CD1c-positive myeloid dendritic cell (primary cell): Measurements from ENCODE around the gene IL19.
"Not testable (repeated sequence)": the region's sequence is repeated elsewhere in the genome, so short reads cannot be mapped to it uniquely, and the experiment has no call there.

Experiments used
- DNase-seq: peaks from one replicate; pipeline ENCODE4 v3.0.0-alpha.2; 2016; ENCODE audit errors: extremely low spot score

IL19 gene

GRCh38 chr1:206833801-206834200 lies 63.2 kb downstream of the IL19 start:
- DNase-seq = peak; percentile 28

- no peak for DNase-seq
These were observed 63.6 kb downstream of the IL19 start for GRCh38 chr1:206834217-206834616.

DNA sequence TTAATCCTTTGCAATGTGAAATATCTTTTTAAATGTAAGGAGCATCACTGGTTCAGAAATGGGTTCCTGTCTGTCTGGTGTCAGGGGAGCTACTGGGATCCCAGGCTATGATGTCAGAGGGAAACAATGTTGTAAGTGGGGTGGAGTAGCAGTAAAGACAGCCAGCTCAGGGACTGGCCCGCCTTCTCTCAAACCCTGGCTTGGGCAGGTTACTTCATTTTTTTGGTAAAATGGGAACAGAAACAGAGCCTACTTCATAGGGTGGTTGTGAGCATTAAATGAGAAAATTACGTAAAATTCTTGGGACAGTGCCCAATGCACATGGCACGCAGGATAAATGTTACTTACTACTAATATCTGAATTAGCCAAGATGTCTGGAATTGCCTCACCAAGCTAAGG lies 64.1 kb downstream of the IL19 start:
- peak; percentile 98 for DNase-seq

GRCh38 chr1:206835186-206835585 lies 64.6 kb downstream of the IL19 start:
- DNase-seq = no peak

GRCh38 chr1:206836111-206836510 lies 65.5 kb downstream of the IL19 start:
- DNase-seq = no peak

GRCh38 chr1:206839006-206839560 lies 68.5 kb downstream of the IL19 start:
- no peak for DNase-seq

DNA sequence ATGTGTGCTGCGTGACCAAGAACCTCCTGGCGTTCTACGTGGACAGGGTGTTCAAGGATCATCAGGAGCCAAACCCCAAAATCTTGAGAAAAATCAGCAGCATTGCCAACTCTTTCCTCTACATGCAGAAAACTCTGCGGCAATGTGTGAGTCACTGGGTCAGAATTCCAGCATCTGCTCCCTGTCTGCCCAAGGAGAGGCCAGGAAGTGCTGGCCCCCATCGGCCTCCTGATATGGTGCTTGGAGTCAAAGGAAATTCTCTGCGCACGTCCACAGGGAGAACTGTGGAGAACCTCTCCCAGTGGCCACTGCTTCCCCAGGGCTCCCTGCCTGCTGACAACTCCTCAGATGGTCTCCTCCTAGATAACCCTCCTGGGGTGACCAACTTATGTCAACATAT lies 69.3 kb downstream of the IL19 start:
- no peak for DNase-seq

GRCh38 chr1:206841609-206842323 lies 71.2 kb downstream of the IL19 start:
- no peak for DNase-seq

DNA sequence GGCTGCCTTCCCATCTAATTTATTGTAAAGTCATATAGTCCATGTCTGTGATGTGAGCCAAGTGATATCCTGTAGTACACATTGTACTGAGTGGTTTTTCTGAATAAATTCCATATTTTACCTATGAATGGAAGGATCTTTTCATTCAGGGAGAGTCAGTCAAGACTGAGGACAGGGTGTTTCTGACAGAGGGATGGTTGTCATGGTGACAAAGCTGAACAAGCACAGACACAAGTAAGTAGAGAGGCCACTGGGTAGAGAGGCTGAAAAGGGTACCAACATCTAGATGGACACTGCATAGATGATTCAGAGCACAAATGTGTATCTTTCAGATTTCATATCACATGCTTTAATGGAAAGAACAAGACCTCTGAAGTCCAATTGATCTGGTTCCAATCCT lies 72.3 kb downstream of the IL19 start:
- no peak for DNase-seq

- no peak for DNase-seq
These were observed 73.1 kb downstream of the IL19 start for GRCh38 chr1:206843626-206844025.

GRCh38 chr1:206846487-206846886 lies 75.9 kb downstream of the IL19 start:
- DNase-seq = no peak

DNA sequence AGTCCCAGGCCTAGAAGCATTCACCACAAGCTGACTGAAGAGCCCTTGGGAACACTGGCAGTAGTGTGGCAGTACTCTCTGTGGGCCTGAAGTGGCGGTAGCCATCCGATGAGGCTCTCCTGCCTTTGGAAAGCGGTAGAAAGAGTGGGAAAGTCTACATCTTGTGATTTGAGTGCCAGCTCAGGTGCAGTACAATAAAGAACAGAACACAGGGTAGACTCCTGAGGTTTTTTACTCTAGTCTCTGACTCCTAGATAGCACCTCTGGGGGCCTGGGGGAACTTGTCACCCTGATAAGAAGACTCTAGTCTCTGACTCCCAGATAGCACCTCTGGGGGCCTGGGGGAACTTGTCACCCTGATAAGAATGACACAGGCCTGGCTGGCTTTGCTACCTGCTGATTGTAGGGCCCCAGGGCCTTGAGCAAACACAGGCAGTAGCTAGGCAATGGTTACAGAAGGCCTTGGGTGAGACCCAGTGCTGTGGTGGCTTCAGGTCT lies 76.8 kb downstream of the IL19 start:
- DNase-seq = no peak

DNA sequence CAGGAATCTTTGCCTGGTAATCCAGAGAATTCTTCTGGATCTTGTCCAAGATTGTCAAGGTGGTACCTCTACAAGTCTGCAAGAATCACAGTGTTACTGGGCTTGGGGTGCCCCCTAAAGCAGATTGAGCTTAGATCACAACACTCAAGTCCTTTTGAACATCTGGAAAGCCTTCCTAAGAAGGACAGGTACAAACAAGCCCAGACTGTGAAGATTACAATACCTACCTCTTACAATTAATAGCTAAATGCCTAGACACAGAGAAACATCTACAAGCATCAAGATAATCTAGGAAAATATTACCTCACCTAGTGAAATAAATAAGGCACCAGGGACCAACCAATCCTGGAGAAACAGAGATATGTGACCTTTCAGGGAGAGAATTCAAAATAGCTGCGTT lies 77.4 kb downstream of the IL19 start:
- no peak for DNase-seq

- no peak for DNase-seq
These were observed 79.8 kb downstream of the IL19 start for GRCh38 chr1:206850401-206850800.

- peak; percentile 81 for DNase-seq
These were observed 80.9 kb downstream of the IL19 start for GRCh38 chr1:206851341-206852010.

GRCh38 chr1:206852662-206853061 lies 82.1 kb downstream of the IL19 start:
- not testable (repeated sequence) for DNase-seq

DNA sequence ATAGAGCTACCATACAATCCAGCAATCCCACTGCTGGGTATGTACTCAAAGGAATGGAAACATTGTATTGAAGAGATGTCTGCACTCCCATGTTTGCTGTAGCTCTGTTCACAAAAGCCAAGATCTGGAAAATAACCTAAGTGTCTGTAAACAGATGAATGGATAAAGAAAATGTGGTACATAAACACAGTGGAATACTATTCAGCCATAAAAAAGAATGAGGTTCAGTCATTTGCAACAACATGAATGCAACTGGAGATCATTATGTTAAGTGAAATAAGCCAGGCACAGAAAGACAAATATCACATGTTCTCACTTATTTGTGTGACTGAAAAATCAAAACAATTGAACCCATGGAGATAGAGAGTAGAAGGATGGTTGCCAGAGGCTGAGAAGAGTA lies 83.1 kb downstream of the IL19 start:
- DNase-seq = not testable (repeated sequence)

GRCh38 chr1:206854401-206855129 lies 84.0 kb downstream of the IL19 start:
- DNase-seq = no peak

GRCh38 chr1:206855859-206856258 lies 85.3 kb downstream of the IL19 start:
- DNase-seq = peak; percentile 81

DNA sequence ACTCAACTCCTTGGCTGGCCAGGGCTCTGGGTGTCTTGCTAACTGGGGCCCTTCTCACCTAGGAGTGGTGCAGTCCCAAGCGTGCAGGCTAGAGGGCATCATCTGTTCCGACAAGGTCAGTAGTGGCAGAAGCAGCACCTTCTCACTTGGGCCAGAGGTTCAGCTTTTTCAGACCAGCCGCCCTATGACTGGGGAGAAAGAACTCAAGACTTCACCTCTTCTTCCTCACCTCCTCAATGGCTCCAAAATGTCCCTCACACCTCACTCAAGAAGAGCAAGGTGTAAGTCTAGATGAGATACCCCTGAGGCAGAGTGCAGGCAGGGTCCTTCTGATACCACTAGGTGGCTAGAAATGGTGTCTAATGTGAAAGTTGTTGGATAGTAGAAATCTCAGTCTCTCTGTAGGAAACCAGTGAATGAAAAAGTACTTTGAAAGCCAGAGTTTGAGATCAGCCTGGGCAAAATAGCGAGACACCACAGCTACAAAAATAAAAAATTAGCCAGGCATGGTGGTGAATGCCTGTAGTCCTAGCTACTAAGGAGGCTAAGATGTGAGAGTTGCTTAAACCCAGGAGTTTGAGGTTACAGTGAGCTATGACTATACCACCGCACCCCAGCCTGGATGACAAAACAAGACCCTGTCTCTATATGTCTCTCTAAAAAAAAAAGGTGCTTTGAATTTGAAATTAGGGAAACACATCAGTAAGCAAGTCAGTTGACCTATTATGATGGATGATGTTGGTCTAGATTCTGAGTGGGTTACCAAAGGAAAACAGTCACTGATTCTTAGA lies 86.3 kb downstream of the IL19 start:
- no peak for DNase-seq

- DNase-seq = peak; percentile 83
These were observed 88.5 kb downstream of the IL19 start for GRCh38 chr1:206859082-206859521.
